ENCODE results near the gene MAK.
"Not testable (repeated sequence)": the region's sequence is repeated elsewhere in the genome, so short reads cannot be mapped to it uniquely, and the experiment has no call there.

- not testable (repeated sequence) for TF ChIP-seq CTCF, POLR2A (IDR thresholded peaks at IDR 0.05)
These were observed 24.2 kb downstream of the MAK start for GRCh38 chr6:10814176-10814575.
